SK-N-SH (cell line): Measurements from ENCODE around the gene EIF3D. TPM values are rescaled to one million over a fixed set of nuclear protein-coding genes. Genes with fewer than 3 reads are reported as not detected.

ENCODE experiments used
- CTCF ChIA-PET: fragments of 300-600, 350-600 bp; formaldehyde crosslinking; extraction: SDS; loops from one replicate; lab custom pipeline; 2021; lab: Yijun Ruan, JAX
- POLR2A ChIA-PET: fragments of 350-600 bp; sonication (Branson Sonifier 250); formaldehyde crosslinking; extraction: SDS; loops from one replicate; lab custom pipeline; 2020; ENCODE audit warnings: antibody characterized with exemption, inconsistent platforms; lab: Yijun Ruan, JAX
- DNase-seq: peaks from one replicate; pipeline ENCODE4 v3.0.0; 2012
- H2AFZ ChIP-seq: fragments of 200-600 bp; sonication (generic); 2 replicates; pipeline ENCODE4 v1.8.1; 2016; ENCODE audit warnings: antibody characterized with exemption, mild to moderate bottlenecking, low read depth
- H3F3A ChIP-seq: fragments of 200-600 bp; sonication (generic); replicated peaks from 2 replicates; pipeline ENCODE3; 2016; ENCODE audit warnings: antibody characterized with exemption, mild to moderate bottlenecking; ENCODE audit not compliant: insufficient read depth
- H3K27ac ChIP-seq, 2 experiments: fragments of 200-500 bp in 1 of 2; fragments of 200-600 bp in 1 of 2; sonication (Bioruptor generic) in 1 of 2; sonication (generic), shearing (Covaris generic) in 1 of 2; 2 replicates each; pipeline versions ENCODE4 v1.5.1 to v1.6.1; 2014 to 2016; ENCODE audit warnings: low read depth in 2 of 2, inconsistent platforms in 1 of 2, low read length in 1 of 2, mild to moderate bottlenecking in 1 of 2, mixed read lengths in 1 of 2
- H3K27me3 ChIP-seq: fragments of 200-600 bp; sonication (generic), shearing (Covaris generic); 2 replicates; pipeline ENCODE4 v1.6.1; 2016; ENCODE audit warnings: mixed run types; ENCODE audit not compliant: insufficient read depth
- H3K36me3 ChIP-seq, 2 experiments: fragments of 200-500 bp in 1 of 2; fragments of 200-600 bp in 1 of 2; sonication (Bioruptor generic) in 1 of 2; sonication (generic) in 1 of 2; replicated peaks in 1 of 2; 2 replicates each; pipeline versions ENCODE3 to v1.5.1; 2014 to 2016; ENCODE audit warnings: low read length in 1 of 2, mild to moderate bottlenecking in 1 of 2; ENCODE audit not compliant: insufficient read depth in 2 of 2, control insufficient read depth in 1 of 2
- H3K4me1 ChIP-seq, 2 experiments: fragments of 200-500 bp in 1 of 2; fragments of 200-600 bp in 1 of 2; sonication (Bioruptor generic) in 1 of 2; sonication (generic), shearing (Covaris generic) in 1 of 2; 2 replicates each; pipeline versions ENCODE4 v1.5.1 to v1.6.1; 2014 to 2016; ENCODE audit warnings: low read depth in 1 of 2, low read length in 1 of 2, mixed run types in 1 of 2; ENCODE audit not compliant: insufficient read depth in 2 of 2, control insufficient read depth in 1 of 2
- H3K4me2 ChIP-seq: fragments of 200-600 bp; sonication (generic), shearing (Covaris generic); 2 replicates; pipeline ENCODE4 v1.6.1; 2017; ENCODE audit warnings: mixed run types
- H3K4me3 ChIP-seq, 2 experiments: fragments of 200-500 bp in 1 of 2; fragments of 200-600 bp in 1 of 2; sonication (Bioruptor generic) in 1 of 2; sonication (generic), shearing (Covaris generic) in 1 of 2; 2 replicates each; pipeline versions ENCODE4 v1.5.1 to v1.8.1; 2014 to 2016; ENCODE audit warnings: low read depth in 2 of 2, inconsistent platforms in 1 of 2, low read length in 1 of 2, mild to moderate bottlenecking in 1 of 2, mixed read lengths in 1 of 2, moderate library complexity in 1 of 2
- H3K79me2 ChIP-seq: fragments of 200-600 bp; sonication (generic); 2 replicates; pipeline ENCODE4 v1.8.1; 2017; ENCODE audit warnings: mild to moderate bottlenecking; ENCODE audit not compliant: insufficient read depth
- H3K9ac ChIP-seq: fragments of 200-600 bp; sonication (generic); 2 replicates; pipeline ENCODE4 v1.6.1; 2017; ENCODE audit warnings: mixed run types
- H3K9me2 ChIP-seq: fragments of 200-600 bp; sonication (generic); 2 replicates; pipeline ENCODE4 v1.6.1; 2017; ENCODE audit warnings: mixed run types
- H3K9me3 ChIP-seq: fragments of 200-600 bp; sonication (generic); 2 replicates; pipeline ENCODE4 v1.6.1; 2017; ENCODE audit warnings: mixed run types, mild to moderate bottlenecking, moderate library complexity
- H4K20me1 ChIP-seq: fragments of 200-600 bp; sonication (generic); 2 replicates; pipeline ENCODE4 v1.6.1; 2017; ENCODE audit warnings: mild to moderate bottlenecking, mixed run types; ENCODE audit not compliant: insufficient read depth
- CTCF ChIP-seq: fragments of 200-600 bp; sonication (generic); IDR thresholded peaks from 2 replicates; pipeline ENCODE4 v1.6.1; 2017; ENCODE audit warnings: antibody characterized with exemption, mild to moderate bottlenecking, moderate library complexity
- EZH2phosphoT487 ChIP-seq: fragments of 200-600 bp; sonication (generic); IDR thresholded peaks from 2 replicates; pipeline ENCODE4 v1.6.1; 2017; ENCODE audit warnings: low read depth, mixed run types, mild to moderate bottlenecking, antibody characterized with exemption, moderate library complexity, borderline replicate concordance
- FOSL2 ChIP-seq: IDR thresholded peaks from 2 replicates; pipeline ENCODE4 v1.4.0; 2012; ENCODE audit warnings: low read depth, mild to moderate bottlenecking, moderate library complexity, borderline replicate concordance
- FOXM1 ChIP-seq: IDR thresholded peaks from 2 replicates; pipeline ENCODE4 v1.4.0; 2012; ENCODE audit warnings: low read depth, mild to moderate bottlenecking
- GABPA ChIP-seq: IDR thresholded peaks from 2 replicates; pipeline ENCODE4 v1.4.0; 2012; ENCODE audit warnings: low read depth, mild to moderate bottlenecking
- JUND ChIP-seq: IDR thresholded peaks from 2 replicates; pipeline ENCODE4 v1.4.0; 2012
- MXI1 ChIP-seq: IDR thresholded peaks from 2 replicates; pipeline ENCODE4 v1.6.1; 2012; ENCODE audit warnings: mild to moderate bottlenecking, low read depth, low read length, improper control_type of control experiment
- RAD21 ChIP-seq: IDR thresholded peaks from 2 replicates; pipeline ENCODE4 v1.6.1; 2012; ENCODE audit warnings: mild to moderate bottlenecking, low read length
- RCOR1 ChIP-seq: fragments of 150-350 bp; IDR thresholded peaks from 2 replicates; pipeline ENCODE4 v1.6.1; 2017; ENCODE audit warnings: antibody characterized with exemption, low read length
- RFX5 ChIP-seq: IDR thresholded peaks from 2 replicates; pipeline ENCODE4 v1.6.1; 2012; ENCODE audit warnings: mild to moderate bottlenecking, improper control_type of control experiment, low read length
- TAF1 ChIP-seq: IDR thresholded peaks from 2 replicates; pipeline ENCODE4 v1.6.1; 2012; ENCODE audit warnings: low read depth, mild to moderate bottlenecking, low read length, moderate library complexity, borderline replicate concordance
- TCF12 ChIP-seq: IDR thresholded peaks from 2 replicates; pipeline ENCODE4 v1.4.0; 2012
- WGBS: methylation state at CpG from one replicate; pipeline ENCODE4 v1.1.6; 2017; ENCODE audit warnings: low lambda C conversion rate; 5-methylcytosine and 5-hydroxymethylcytosine counted together
- polyA plus RNA-seq, 3 experiments: library from polyadenylated mRNA; depleted of rRNA; stranded (reverse); fragments of >200 nt; gene quantifications; 2 replicates each; pipeline ENCODE4 v1.2.3, GENCODE V29; 2012
- TF ChIP-seq, protein P1 (sequence below): fragments of 150-350 bp; IDR thresholded peaks from 2 replicates; pipeline ENCODE4 v1.6.1; 2016; ENCODE audit warnings: mild to moderate bottlenecking, low read depth, low read length
- TF ChIP-seq, protein P2 (sequence below): IDR thresholded peaks from 2 replicates; pipeline ENCODE4 v1.4.0; 2012; ENCODE audit warnings: low read depth, borderline replicate concordance
- TF ChIP-seq, protein P3 (sequence below): IDR thresholded peaks from 2 replicates; pipeline ENCODE4 v1.4.0; 2012; ENCODE audit warnings: low read depth, borderline replicate concordance
- TF ChIP-seq, protein P4 (sequence below): IDR thresholded peaks from 2 replicates; pipeline ENCODE4 v1.6.1; 2012; ENCODE audit warnings: mild to moderate bottlenecking, low read depth, low read length, moderate library complexity

EIF3D gene
- polyA plus RNA-seq, 1 of the 3 experiments (the other 2 are of a cell fraction), result 423 TPM

GRCh38 chr22:36568846-36569245 is 39.9 kb upstream of the EIF3D start:
- H3K27me3 ChIP-seq, result no peaks in the 10 kb centered on the region; the same call in 1 of the 2 replicates
- no peaks in the 10 kb centered on the region for H3K9me3 ChIP-seq
- ChIA-PET CTCF (interaction anchor here (1.2 to 2.3 kb wide), 4 partner anchors 16 to 213 kb away, joined by 3 to 12 read pairs (median 5); no protein-coding TSS in a partner anchor), POLR2A (no interaction called here)
- no peak overlapping the region for H3K4me3 ChIP-seq
- no peaks in the 10 kb centered on the region for H3K36me3 ChIP-seq
- no peaks in the 10 kb centered on the region for H3K79me2 ChIP-seq
- no peaks in the 10 kb centered on the region for H3F3A ChIP-seq
- H4K20me1 ChIP-seq, result no peaks in the 10 kb centered on the region
- no peak overlapping the region for H3K27ac ChIP-seq
- no peak overlapping the region for H3K4me2 ChIP-seq
- 85% methylated on average over 5 of the region's 6 CpGs for WGBS
- no peak for TF ChIP-seq MXI1
- TF ChIP-seq EZH2phosphoT487, result no peak
- no peak for TF ChIP-seq RFX5
- TF ChIP-seq, all 33 proteins: peak for 0
- Histone ChIP-seq H2AFZ (no peak overlapping the region), H3K9me2 (no peaks in the 10 kb centered on the region), H3K9ac (no peak overlapping the region), H3K4me1 (no peaks in the 10 kb centered on the region)
- no peak for DNase-seq

GRCh38 chr22:36566720-36567119 is 37.8 kb upstream of the EIF3D start:
- Histone ChIP-seq H4K20me1 (no peaks in the 10 kb centered on the region), H3K4me2 (no peak overlapping the region), H3K9me3 (no peaks in the 10 kb centered on the region), H3K36me3 (no peaks in the 10 kb centered on the region), H3K9me2 (no peaks in the 10 kb centered on the region), H3K4me1 (no peaks in the 10 kb centered on the region), H3K79me2 (no peaks in the 10 kb centered on the region), H3K27ac (no peak overlapping the region), H3K9ac (no peak overlapping the region), H3K4me3 (no peak overlapping the region), H3F3A (no peaks in the 10 kb centered on the region), H2AFZ (no peak overlapping the region), H3K27me3 (no peaks in the 10 kb centered on the region; the same call in 1 of the 2 replicates)
- ChIA-PET POLR2A (no interaction called here), CTCF (interaction anchor here (1.4 to 2.1 kb wide), 4 partner anchors 20 to 290 kb away, joined by 5 to 7 read pairs (median 6); no protein-coding TSS in a partner anchor)
- TF ChIP-seq EZH2phosphoT487 (no peak), GABPA (no peak), CTCF (no peak), TCF12 (no peak), RAD21 (no peak), RCOR1 (no peak), JUND (no peak), FOXM1 (no peak), RFX5 (no peak), FOSL2 (no peak), TAF1 (no peak)
- TF ChIP-seq, protein P1, sequence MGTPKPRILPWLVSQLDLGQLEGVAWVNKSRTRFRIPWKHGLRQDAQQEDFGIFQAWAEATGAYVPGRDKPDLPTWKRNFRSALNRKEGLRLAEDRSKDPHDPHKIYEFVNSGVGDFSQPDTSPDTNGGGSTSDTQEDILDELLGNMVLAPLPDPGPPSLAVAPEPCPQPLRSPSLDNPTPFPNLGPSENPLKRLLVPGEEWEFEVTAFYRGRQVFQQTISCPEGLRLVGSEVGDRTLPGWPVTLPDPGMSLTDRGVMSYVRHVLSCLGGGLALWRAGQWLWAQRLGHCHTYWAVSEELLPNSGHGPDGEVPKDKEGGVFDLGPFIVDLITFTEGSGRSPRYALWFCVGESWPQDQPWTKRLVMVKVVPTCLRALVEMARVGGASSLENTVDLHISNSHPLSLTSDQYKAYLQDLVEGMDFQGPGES, result no peak
- TF ChIP-seq, protein P2, sequence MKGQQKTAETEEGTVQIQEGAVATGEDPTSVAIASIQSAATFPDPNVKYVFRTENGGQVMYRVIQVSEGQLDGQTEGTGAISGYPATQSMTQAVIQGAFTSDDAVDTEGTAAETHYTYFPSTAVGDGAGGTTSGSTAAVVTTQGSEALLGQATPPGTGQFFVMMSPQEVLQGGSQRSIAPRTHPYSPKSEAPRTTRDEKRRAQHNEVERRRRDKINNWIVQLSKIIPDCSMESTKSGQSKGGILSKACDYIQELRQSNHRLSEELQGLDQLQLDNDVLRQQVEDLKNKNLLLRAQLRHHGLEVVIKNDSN, result no peak
- TF ChIP-seq, protein P3, sequence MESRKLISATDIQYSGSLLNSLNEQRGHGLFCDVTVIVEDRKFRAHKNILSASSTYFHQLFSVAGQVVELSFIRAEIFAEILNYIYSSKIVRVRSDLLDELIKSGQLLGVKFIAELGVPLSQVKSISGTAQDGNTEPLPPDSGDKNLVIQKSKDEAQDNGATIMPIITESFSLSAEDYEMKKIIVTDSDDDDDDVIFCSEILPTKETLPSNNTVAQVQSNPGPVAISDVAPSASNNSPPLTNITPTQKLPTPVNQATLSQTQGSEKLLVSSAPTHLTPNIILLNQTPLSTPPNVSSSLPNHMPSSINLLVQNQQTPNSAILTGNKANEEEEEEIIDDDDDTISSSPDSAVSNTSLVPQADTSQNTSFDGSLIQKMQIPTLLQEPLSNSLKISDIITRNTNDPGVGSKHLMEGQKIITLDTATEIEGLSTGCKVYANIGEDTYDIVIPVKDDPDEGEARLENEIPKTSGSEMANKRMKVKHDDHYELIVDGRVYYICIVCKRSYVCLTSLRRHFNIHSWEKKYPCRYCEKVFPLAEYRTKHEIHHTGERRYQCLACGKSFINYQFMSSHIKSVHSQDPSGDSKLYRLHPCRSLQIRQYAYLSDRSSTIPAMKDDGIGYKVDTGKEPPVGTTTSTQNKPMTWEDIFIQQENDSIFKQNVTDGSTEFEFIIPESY, result no peak
- TF ChIP-seq, protein P4, sequence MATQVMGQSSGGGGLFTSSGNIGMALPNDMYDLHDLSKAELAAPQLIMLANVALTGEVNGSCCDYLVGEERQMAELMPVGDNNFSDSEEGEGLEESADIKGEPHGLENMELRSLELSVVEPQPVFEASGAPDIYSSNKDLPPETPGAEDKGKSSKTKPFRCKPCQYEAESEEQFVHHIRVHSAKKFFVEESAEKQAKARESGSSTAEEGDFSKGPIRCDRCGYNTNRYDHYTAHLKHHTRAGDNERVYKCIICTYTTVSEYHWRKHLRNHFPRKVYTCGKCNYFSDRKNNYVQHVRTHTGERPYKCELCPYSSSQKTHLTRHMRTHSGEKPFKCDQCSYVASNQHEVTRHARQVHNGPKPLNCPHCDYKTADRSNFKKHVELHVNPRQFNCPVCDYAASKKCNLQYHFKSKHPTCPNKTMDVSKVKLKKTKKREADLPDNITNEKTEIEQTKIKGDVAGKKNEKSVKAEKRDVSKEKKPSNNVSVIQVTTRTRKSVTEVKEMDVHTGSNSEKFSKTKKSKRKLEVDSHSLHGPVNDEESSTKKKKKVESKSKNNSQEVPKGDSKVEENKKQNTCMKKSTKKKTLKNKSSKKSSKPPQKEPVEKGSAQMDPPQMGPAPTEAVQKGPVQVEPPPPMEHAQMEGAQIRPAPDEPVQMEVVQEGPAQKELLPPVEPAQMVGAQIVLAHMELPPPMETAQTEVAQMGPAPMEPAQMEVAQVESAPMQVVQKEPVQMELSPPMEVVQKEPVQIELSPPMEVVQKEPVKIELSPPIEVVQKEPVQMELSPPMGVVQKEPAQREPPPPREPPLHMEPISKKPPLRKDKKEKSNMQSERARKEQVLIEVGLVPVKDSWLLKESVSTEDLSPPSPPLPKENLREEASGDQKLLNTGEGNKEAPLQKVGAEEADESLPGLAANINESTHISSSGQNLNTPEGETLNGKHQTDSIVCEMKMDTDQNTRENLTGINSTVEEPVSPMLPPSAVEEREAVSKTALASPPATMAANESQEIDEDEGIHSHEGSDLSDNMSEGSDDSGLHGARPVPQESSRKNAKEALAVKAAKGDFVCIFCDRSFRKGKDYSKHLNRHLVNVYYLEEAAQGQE, result no peak
- DNase-seq, result no peak
- WGBS, result 66% methylated on average over 7 of the region's 8 CpGs
